ENCODE results near the gene USP21.

GRCh38 chr1:161131523-161132409, 27.5 kb upstream of the USP21 start:
- TF ChIP-seq EP300 (IDR thresholded peaks at IDR 0.05) = no peak
- no peak for TF ChIP-seq SMC3 (IDR thresholded peaks at IDR 0.05)
- no peak for TF ChIP-seq CTCF (IDR thresholded peaks at IDR 0.05)
- no peak for TF ChIP-seq REST (IDR thresholded peaks at IDR 0.05)
